ENCODE results near the gene SLC39A10.

GRCh38 chr2:195613922-195614321, 43.1 kb upstream of the SLC39A10 start:
- TF ChIP-seq POLR2A (IDR thresholded peaks at IDR 0.05) (no peak), POLR2AphosphoS5 (IDR thresholded peaks at IDR 0.05) (no peak)
- TF ChIP-seq, protein P1, sequence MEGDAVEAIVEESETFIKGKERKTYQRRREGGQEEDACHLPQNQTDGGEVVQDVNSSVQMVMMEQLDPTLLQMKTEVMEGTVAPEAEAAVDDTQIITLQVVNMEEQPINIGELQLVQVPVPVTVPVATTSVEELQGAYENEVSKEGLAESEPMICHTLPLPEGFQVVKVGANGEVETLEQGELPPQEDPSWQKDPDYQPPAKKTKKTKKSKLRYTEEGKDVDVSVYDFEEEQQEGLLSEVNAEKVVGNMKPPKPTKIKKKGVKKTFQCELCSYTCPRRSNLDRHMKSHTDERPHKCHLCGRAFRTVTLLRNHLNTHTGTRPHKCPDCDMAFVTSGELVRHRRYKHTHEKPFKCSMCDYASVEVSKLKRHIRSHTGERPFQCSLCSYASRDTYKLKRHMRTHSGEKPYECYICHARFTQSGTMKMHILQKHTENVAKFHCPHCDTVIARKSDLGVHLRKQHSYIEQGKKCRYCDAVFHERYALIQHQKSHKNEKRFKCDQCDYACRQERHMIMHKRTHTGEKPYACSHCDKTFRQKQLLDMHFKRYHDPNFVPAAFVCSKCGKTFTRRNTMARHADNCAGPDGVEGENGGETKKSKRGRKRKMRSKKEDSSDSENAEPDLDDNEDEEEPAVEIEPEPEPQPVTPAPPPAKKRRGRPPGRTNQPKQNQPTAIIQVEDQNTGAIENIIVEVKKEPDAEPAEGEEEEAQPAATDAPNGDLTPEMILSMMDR (IDR thresholded peaks at IDR 0.05): no peak
